MCF 10A (cell line): ENCODE results near the gene VTCN1. TPM values are rescaled to one million over a fixed set of nuclear protein-coding genes. Genes with fewer than 3 reads are reported as not detected.

ENCODE experiments used
- BruUV-seq: library from RNA; stranded (reverse); fragments of 400-500 nt; replicated peaks from 2 replicates; lab custom pipeline; 2021; lab: Mats Ljungman, UMichigan
- CTCF ChIA-PET: fragments of 300-600 bp; sonication (Branson Sonifier 250); formaldehyde crosslinking; extraction: SDS; loops from one replicate; lab custom pipeline; 2021; ENCODE audit warnings: antibody characterized with exemption, inconsistent platforms; lab: Yijun Ruan, JAX
- POLR2A ChIA-PET: fragments of 300-600, 350-650 bp; sonication (Branson Sonifier 250); formaldehyde crosslinking; extraction: SDS; loops from one replicate; lab custom pipeline; 2020; ENCODE audit warnings: antibody characterized with exemption, inconsistent platforms; lab: Yijun Ruan, JAX
- DNase-seq: peaks from one replicate; pipeline ENCODE4 v3.0.0-alpha.2; 2018; ENCODE audit not compliant: unreplicated experiment
- H3K27ac Mint-ChIP-seq: one replicate; pipeline ENCODE4 v1.8.0; 2022; ENCODE audit warnings: mild to moderate bottlenecking, low read depth, mixed read lengths; ENCODE audit not compliant: unreplicated experiment
- H3K27me3 Mint-ChIP-seq: one replicate; pipeline ENCODE4 v1.8.0; 2022; ENCODE audit warnings: mixed read lengths; ENCODE audit not compliant: insufficient read depth, unreplicated experiment
- H3K36me3 Mint-ChIP-seq: one replicate; pipeline ENCODE4 v1.8.0; 2022; ENCODE audit warnings: mild to moderate bottlenecking, moderate library complexity, mixed read lengths; ENCODE audit not compliant: insufficient read depth, unreplicated experiment
- H3K4me1 Mint-ChIP-seq: one replicate; pipeline ENCODE4 v1.8.0; 2022; ENCODE audit warnings: mixed read lengths; ENCODE audit not compliant: insufficient read depth, unreplicated experiment
- H3K4me3 Mint-ChIP-seq: one replicate; pipeline ENCODE4 v1.8.0; 2022; ENCODE audit warnings: mild to moderate bottlenecking, moderate library complexity, mixed read lengths; ENCODE audit not compliant: unreplicated experiment
- H3K9me3 Mint-ChIP-seq: one replicate; pipeline ENCODE4 v1.8.0; 2022; ENCODE audit warnings: mixed read lengths; ENCODE audit not compliant: unreplicated experiment
- CTCF ChIP-seq: fragments of 200-600 bp; IDR thresholded peaks from one replicate; pipeline ENCODE4 v1.8.0; 2022; ENCODE audit warnings: antibody characterized with exemption, mild to moderate bottlenecking; ENCODE audit not compliant: unreplicated experiment
- intact Hi-C: fragments of 100-400 bp; cut with micrococcal nuclease; formaldehyde crosslinking; loops from 2 replicates; pipeline ENCODE4 v1.14.1; 2022
- total RNA-seq: library from RNA; stranded (reverse); gene quantifications from 2 replicates; pipeline ENCODE4 v1.2.3, GENCODE V29; 2022

Gene VTCN1
- total RNA-seq, 1 experiment from 2014 or later: not detected

GRCh38 chr1:117101334-117101733 is 109.4 kb downstream of the VTCN1 start:
- peaks cover 54% of the 10 kb centered on the region for H3K36me3 Mint-ChIP-seq
- DNase-seq: no peak
- H3K27ac Mint-ChIP-seq: no peak overlapping the region
- no peak for TF ChIP-seq CTCF
- H3K27me3 Mint-ChIP-seq: no peaks in the 10 kb centered on the region
- ChIA-PET CTCF (interaction anchor here (0.6 to 1.1 kb wide), 3 partner anchors 34 to 434 kb away, joined by 3 to 6 read pairs (median 3); no protein-coding TSS in a partner anchor), POLR2A (interaction anchor here (0.6 kb wide), 1 partner anchor 71 kb away, joined by 4 read pairs; no protein-coding TSS in a partner anchor)
- BruUV-seq: no TSS peak
- H3K9me3 Mint-ChIP-seq: no peaks in the 10 kb centered on the region
- intact Hi-C loops: no loop called here
- peaks cover 11% of the 10 kb centered on the region for H3K4me1 Mint-ChIP-seq
- no peak overlapping the region for H3K4me3 Mint-ChIP-seq

GRCh38 chr1:117098287-117098890 is 112.3 kb downstream of the VTCN1 start:
- CTCF ChIA-PET: interaction anchor here (0.6 to 1.1 kb wide), 7 partner anchors 13 to 448 kb away, joined by 3 to 6 read pairs (median 4); no protein-coding TSS in a partner anchor
- no peak for DNase-seq
- H3K27me3 Mint-ChIP-seq: no peaks in the 10 kb centered on the region
- TF ChIP-seq CTCF: no peak
- H3K27ac Mint-ChIP-seq: no peak overlapping the region
- POLR2A ChIA-PET: interaction anchor here (1.0 kb wide), 1 partner anchor 21 kb away, joined by 3 read pairs; no protein-coding TSS in a partner anchor
- H3K36me3 Mint-ChIP-seq: peaks cover 47% of the 10 kb centered on the region
- H3K9me3 Mint-ChIP-seq: no peaks in the 10 kb centered on the region
- BruUV-seq: no TSS peak
- H3K4me3 Mint-ChIP-seq: no peak overlapping the region
- peaks cover 29% of the 10 kb centered on the region for H3K4me1 Mint-ChIP-seq
- intact Hi-C loops: no loop called here

GRCh38 chr1:117097443-117097842 is 113.3 kb downstream of the VTCN1 start:
- no peak overlapping the region for H3K4me3 Mint-ChIP-seq
- ChIA-PET POLR2A (no interaction called here), CTCF (interaction anchor here (0.8 to 1.4 kb wide), 3 partner anchors 14 to 30 kb away, joined by 3 to 4 read pairs (median 3); no protein-coding TSS in a partner anchor)
- no peaks in the 10 kb centered on the region for H3K9me3 Mint-ChIP-seq
- BruUV-seq: no TSS peak
- no peaks in the 10 kb centered on the region for H3K27me3 Mint-ChIP-seq
- H3K4me1 Mint-ChIP-seq: peaks cover 36% of the 10 kb centered on the region
- DNase-seq: no peak
- H3K27ac Mint-ChIP-seq: no peak overlapping the region
- TF ChIP-seq CTCF: no peak
- intact Hi-C loops: no loop called here
- H3K36me3 Mint-ChIP-seq: peaks cover 47% of the 10 kb centered on the region

- CTCF ChIA-PET: interaction anchor here (0.6 to 1.9 kb wide), 7 partner anchors 14 to 1314 kb away, joined by 3 to 5 read pairs (median 3); no protein-coding TSS in a partner anchor
- POLR2A ChIA-PET: interaction anchor here (1.5 kb wide), 1 partner anchor 22 kb away, joined by 4 read pairs; no protein-coding TSS in a partner anchor
- TF ChIP-seq CTCF: no peak
- intact Hi-C loops: no loop called here
- Mint-ChIP-seq H3K27ac (peak overlapping the region; percentile 46), H3K27me3 (no peaks in the 10 kb centered on the region), H3K4me3 (no peak overlapping the region), H3K4me1 (peaks cover 36% of the 10 kb centered on the region), H3K36me3 (peaks cover 46% of the 10 kb centered on the region), H3K9me3 (no peaks in the 10 kb centered on the region)
- no peak for DNase-seq
- no TSS peak for BruUV-seq
Measured at GRCh38 chr1:117096951-117097408, 113.7 kb downstream of the VTCN1 start.
